ENCODE data around the gene NAT8L.

DNA sequence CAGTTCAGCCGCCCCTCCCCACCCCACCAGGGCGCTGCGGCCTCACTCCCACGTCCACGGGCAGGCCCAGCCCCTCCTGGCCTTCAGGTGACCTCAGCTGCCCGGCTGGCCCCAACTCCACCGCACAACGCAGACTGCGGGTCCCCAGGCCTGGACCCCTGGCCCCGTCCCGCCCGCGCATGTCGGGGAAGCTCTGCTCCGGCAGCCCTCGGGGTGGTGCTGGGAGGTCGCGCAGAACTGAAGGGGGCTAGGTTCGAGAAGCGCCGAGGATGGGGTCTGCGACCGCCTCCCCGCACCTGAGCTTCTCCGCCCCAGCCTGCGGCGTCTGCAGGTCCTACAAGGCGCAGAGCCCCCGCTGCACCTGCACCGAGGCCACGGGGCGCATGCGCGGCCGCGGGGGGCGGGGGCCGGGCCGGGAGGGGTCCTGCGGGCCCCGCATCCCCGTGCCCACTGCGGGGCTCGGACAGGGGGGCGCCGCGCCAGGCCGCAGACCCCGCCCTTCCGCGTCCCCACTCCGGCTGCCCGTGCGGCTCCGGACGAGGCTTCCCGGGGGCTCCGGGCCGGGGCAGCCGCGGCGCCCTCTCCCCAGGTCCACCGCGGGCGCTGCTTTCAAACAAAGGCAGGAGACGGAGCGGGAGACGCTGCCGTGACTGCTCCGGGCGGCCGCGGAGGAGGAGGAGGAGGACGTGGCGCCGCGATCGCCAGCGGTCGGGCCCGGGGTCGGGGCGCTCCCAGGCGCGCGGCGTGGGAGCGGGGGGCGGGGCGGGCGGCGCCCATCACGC, 672 bp upstream of the NAT8L start:
- no peak for TF ChIP-seq POLR2A (IDR thresholded peaks at IDR 0.05)
- TF ChIP-seq, protein P1, sequence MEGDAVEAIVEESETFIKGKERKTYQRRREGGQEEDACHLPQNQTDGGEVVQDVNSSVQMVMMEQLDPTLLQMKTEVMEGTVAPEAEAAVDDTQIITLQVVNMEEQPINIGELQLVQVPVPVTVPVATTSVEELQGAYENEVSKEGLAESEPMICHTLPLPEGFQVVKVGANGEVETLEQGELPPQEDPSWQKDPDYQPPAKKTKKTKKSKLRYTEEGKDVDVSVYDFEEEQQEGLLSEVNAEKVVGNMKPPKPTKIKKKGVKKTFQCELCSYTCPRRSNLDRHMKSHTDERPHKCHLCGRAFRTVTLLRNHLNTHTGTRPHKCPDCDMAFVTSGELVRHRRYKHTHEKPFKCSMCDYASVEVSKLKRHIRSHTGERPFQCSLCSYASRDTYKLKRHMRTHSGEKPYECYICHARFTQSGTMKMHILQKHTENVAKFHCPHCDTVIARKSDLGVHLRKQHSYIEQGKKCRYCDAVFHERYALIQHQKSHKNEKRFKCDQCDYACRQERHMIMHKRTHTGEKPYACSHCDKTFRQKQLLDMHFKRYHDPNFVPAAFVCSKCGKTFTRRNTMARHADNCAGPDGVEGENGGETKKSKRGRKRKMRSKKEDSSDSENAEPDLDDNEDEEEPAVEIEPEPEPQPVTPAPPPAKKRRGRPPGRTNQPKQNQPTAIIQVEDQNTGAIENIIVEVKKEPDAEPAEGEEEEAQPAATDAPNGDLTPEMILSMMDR (IDR thresholded peaks at IDR 0.05) = no peak

Measured in breast epithelium (tissue), 3 donors.